K562 (cell line): ENCODE results near the gene PPM1G. TPM values are rescaled to one million over a fixed set of nuclear protein-coding genes. Genes with fewer than 3 reads are reported as not detected.

ENCODE experiments used
- ATAC-seq: fragments of 200-7000 bp; cut with Tn5 transposase; 3 replicates; pipeline ENCODE4 v1.9.1; 2020; ENCODE audit warnings: moderate library complexity
- BruUV-seq: library from RNA; stranded (reverse); fragments of 400-500 nt; replicated peaks from 2 replicates; lab custom pipeline; 2021; lab: Mats Ljungman, UMichigan
- CTCF ChIA-PET: fragments of 300-600 bp; formaldehyde crosslinking; extraction: SDS; loops from one replicate; lab custom pipeline; 2021; ENCODE audit warnings: low intra/inter-chr PET ratio; lab: Yijun Ruan, JAX
- POLR2A ChIA-PET: fragments of 300-600, 350-650 bp; sonication (Branson Sonifier 250); formaldehyde crosslinking; extraction: SDS; loops from one replicate; lab custom pipeline; 2021; ENCODE audit warnings: antibody characterized with exemption, inconsistent platforms; lab: Yijun Ruan, JAX
- DNase-seq, 4 experiments: peaks; one replicate each; pipeline versions ENCODE4 v3.0.0 to v3.0.0-alpha.2; 2011 to 2018; ENCODE audit warnings: low spot score in 3 of 4, mixed read lengths in 3 of 4; ENCODE audit errors: extremely low read depth in 1 of 4
- FAIRE-seq: peaks from 2 replicates; lab custom pipeline; 2011; peaks lifted over from hg19 to GRCh38; lab: Jason Lieb, UNC
- H2AFZ ChIP-seq: 2 replicates; pipeline ENCODE4 v1.6.0; 2011; ENCODE audit warnings: low read depth, low read length, control low read depth, inconsistent platforms
- H3K27ac ChIP-seq: fragments of 200-600 bp; 3 replicates; pipeline ENCODE4 v1.8.0; 2011; ENCODE audit warnings: low read depth, mild to moderate bottlenecking, control low read depth, inconsistent platforms, low read length, moderate library complexity, mixed read lengths; ENCODE audit errors: extremely low read depth
- H3K27me3 ChIP-seq, 2 experiments: fragments of 300-600 bp in 1 of 2; 2 replicates in 1 of 2; 3 replicates in 1 of 2; pipeline versions ENCODE4 v1.6.0 to v1.8.0; 2011; ENCODE audit warnings: inconsistent platforms in 2 of 2, low read length in 2 of 2, mild to moderate bottlenecking in 1 of 2, mixed read lengths in 1 of 2, moderate library complexity in 1 of 2; ENCODE audit not compliant: control insufficient read depth in 2 of 2, insufficient read depth in 2 of 2
- H3K36me3 ChIP-seq: fragments of 300-600 bp; 3 replicates; pipeline ENCODE4 v1.8.0; 2011; ENCODE audit warnings: mild to moderate bottlenecking, low read length, inconsistent platforms; ENCODE audit not compliant: control insufficient read depth, insufficient read depth
- H3K4me1 ChIP-seq, 2 experiments: fragments of 200-600 bp in 1 of 2; replicated peaks in 1 of 2; 2 replicates in 1 of 2; 3 replicates in 1 of 2; pipeline versions ENCODE4 v1.5.1 to v1.8.0; 2011; ENCODE audit warnings: inconsistent platforms in 2 of 2, low read length in 2 of 2, mild to moderate bottlenecking in 1 of 2, mixed read lengths in 1 of 2, moderate library complexity in 1 of 2; ENCODE audit not compliant: control insufficient read depth in 2 of 2, insufficient read depth in 2 of 2
- H3K4me2 ChIP-seq: 2 replicates; pipeline ENCODE4 v1.6.1; 2011; ENCODE audit warnings: low read length, control low read depth, inconsistent platforms, mixed read lengths; ENCODE audit not compliant: insufficient read depth
- H3K4me3 ChIP-seq: fragments of 200-600 bp; sonication (generic), shearing (Covaris generic); 2 replicates; pipeline ENCODE4 v1.5.1; 2016; ENCODE audit warnings: control low read depth, inconsistent platforms
- H3K79me2 ChIP-seq: fragments of 200-600 bp; 3 replicates; pipeline ENCODE4 v1.8.0; 2011; ENCODE audit warnings: low read length, inconsistent platforms; ENCODE audit not compliant: control insufficient read depth, insufficient read depth
- H3K9ac ChIP-seq, 2 experiments: 2 replicates each; pipeline versions ENCODE4 v1.6.0 to v1.6.1; 2011; ENCODE audit warnings: low read depth in 2 of 2, low read length in 2 of 2, control low read depth in 1 of 2, inconsistent platforms in 1 of 2, mild to moderate bottlenecking in 1 of 2, mixed read lengths in 1 of 2; ENCODE audit not compliant: insufficient read depth in 1 of 2
- H3K9me1 ChIP-seq: one replicate; pipeline ENCODE4 v1.6.0; 2011; ENCODE audit warnings: inconsistent platforms, mild to moderate bottlenecking, low read length, moderate library complexity; ENCODE audit not compliant: control insufficient read depth, insufficient read depth
- H3K9me3 ChIP-seq: replicated peaks from 2 replicates; pipeline ENCODE4 v1.5.1; 2011; ENCODE audit warnings: low read depth, low read length, inconsistent platforms; ENCODE audit not compliant: control insufficient read depth, insufficient read depth
- H4K20me1 ChIP-seq: replicated peaks from 2 replicates; pipeline ENCODE4 v1.6.1; 2011; ENCODE audit warnings: low read length, inconsistent platforms, mixed read lengths; ENCODE audit not compliant: control insufficient read depth, insufficient read depth
- C11orf30 ChIP-seq: fragments of 450-650 bp; IDR thresholded peaks from 2 replicates; pipeline ENCODE4 v1.6.1; 2016; ENCODE audit warnings: low read depth, mild to moderate bottlenecking
- DACH1 ChIP-seq: fragments of 450-650 bp; IDR thresholded peaks from 2 replicates; pipeline ENCODE4 v1.6.1; 2018; ENCODE audit not compliant: partially characterized antibody
- MAFG ChIP-seq: fragments of 450-650 bp; conservative IDR thresholded peaks from 2 replicates; pipeline ENCODE4 v1.6.1; 2016; ENCODE audit warnings: missing genetic modification characterization, missing compliant biosample characterization
- RBM17 ChIP-seq: fragments of 200-400 bp; formaldehyde crosslinking; IDR thresholded peaks from 2 replicates; pipeline ENCODE4 v1.6.1; 2017; ENCODE audit warnings: low read depth, mild to moderate bottlenecking, low read length, borderline replicate concordance
- SREBF2 ChIP-seq: sonication (generic); formaldehyde crosslinking; IDR thresholded peaks from 2 replicates; pipeline ENCODE4 v1.4.0; 2020; ENCODE audit warnings: mild to moderate bottlenecking, missing genetic modification reagents
- ZC3H4 ChIP-seq: sonication (generic); formaldehyde crosslinking; IDR thresholded peaks from 2 replicates; pipeline ENCODE4 v1.9.0; 2021; ENCODE audit warnings: missing genetic modification reagents, borderline replicate concordance
- ZNF316 ChIP-seq: fragments of 450-650 bp; IDR thresholded peaks from 2 replicates; pipeline ENCODE4 v1.6.1; 2016
- ZNF583 ChIP-seq: fragments of 250-450 bp; sonication (Bioruptor Pico); IDR thresholded peaks from 2 replicates; pipeline ENCODE4 v1.4.0; 2020
- WGBS: fragments of 100-300 bp; shearing (Covaris generic); methylation state at CpG from one replicate; pipeline ENCODE4 v1.1.6; 2016; ENCODE audit warnings: low coverage, mixed read lengths; ENCODE audit not compliant: insufficient coverage; ENCODE audit errors: missing lambda C conversion rate; 5-methylcytosine and 5-hydroxymethylcytosine counted together
- in situ Hi-C: fragments of 300-500 bp; cut with MboI; formaldehyde crosslinking; loops from 4 replicates; pipeline ENCODE4 v1.15.0; 2018; ENCODE audit warnings: inconsistent platforms, mixed read lengths
- intact Hi-C: fragments of 100-400 bp; cut with micrococcal nuclease; formaldehyde crosslinking; loops from 2 replicates; pipeline ENCODE4 v1.14.2; 2022
- polyA plus RNA-seq, 8 experiments: library from polyadenylated mRNA; depleted of rRNA in 4 of 8; stranded (reverse) in 5 of 8; unstranded in 3 of 8; fragments of >200 nt; fragmentation: Nextera tagmentation in 2 of 8; fragmentation: Illumina TruSeq in 1 of 8; extraction: Ambion mirVana in 2 of 8; extraction: Trizol in 1 of 8; gene quantifications; 2 replicates each; pipeline versions ENCODE4 v1.2.1 to v1.2.3, GENCODE V29; 2011 to 2014; ENCODE audit warnings: inconsistent platforms in 1 of 8, missing spikeins in 1 of 8
- total RNA-seq, 7 experiments: library from RNA; depleted of rRNA in 6 of 7; stranded (reverse); fragments of >200 nt in 6 of 7; fragmentation: Illumina TruSeq in 2 of 7; extraction: Trizol in 2 of 7; gene quantifications; 2 replicates each; pipeline versions ENCODE4 v1.2.1 to v1.2.3, GENCODE V29; 2011 to 2021; ENCODE audit warnings: low replicate concordance in 1 of 7

Gene PPM1G
- total and polyA plus RNA-seq, 9 of the 15 experiments (the other 6 are each of a cell fraction or from before 2014, with no cell fraction given): 61.7 to 230 (median 153) TPM

DNA sequence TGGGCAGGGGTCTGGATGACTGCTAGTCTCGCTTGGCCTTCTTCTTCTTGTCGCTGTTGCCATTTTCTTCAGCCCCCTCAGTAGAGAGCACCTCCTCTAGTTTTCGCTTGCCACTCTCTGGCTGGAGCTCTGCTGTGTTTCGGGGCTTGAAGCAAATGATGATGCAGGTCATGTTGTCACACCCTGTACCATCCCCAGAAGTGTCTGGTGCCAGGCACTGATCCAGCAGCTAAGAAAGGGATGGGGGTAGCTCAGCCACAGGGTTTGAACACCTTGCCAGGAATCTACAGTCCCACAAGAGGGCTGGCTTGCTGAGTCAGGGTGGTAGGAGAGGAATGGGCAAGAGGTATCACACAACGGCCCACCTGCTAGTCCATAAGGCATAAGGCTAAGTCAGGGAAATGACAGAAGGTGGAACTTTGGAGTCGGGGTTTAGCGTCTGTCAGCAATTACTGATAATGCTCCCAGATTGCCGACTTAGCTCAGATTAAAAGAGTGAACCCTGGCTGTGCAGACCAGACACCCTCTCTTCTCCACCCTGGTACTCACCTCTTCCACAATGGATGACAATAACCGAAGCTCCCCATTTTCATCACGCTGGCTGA, 27.7 kb downstream of the PPM1G start:
- peaks cover 7 to 38% of the 10 kb centered on the region in 2 experiments for H3K4me1 ChIP-seq

More for the DNA sequence above, 27.7 kb downstream of the PPM1G start:
- intact Hi-C loops (no loop called here), in situ Hi-C loops (no loop called here)
- no peak overlapping the region for H3K4me2 ChIP-seq
- TSS peak; percentile 81 for BruUV-seq
- H3K4me3 ChIP-seq: no peak overlapping the region
- H3K79me2 ChIP-seq: peaks cover 16% of the 10 kb centered on the region; the same call in 2 of the 3 replicates
- no peak for ATAC-seq
- FAIRE-seq: no peak
- TF ChIP-seq ZNF583: no peak
- TF ChIP-seq SREBF2: no peak
- peak; percentile 21; the same call in 1 of the 2 replicates for TF ChIP-seq C11orf30
- no peak for TF ChIP-seq RBM17
- peak; percentile 56 for TF ChIP-seq ZNF316
- TF ChIP-seq MAFG: 0 out of 2 replicates have a peak, but pooled peaks have one; percentile 8
- 0 out of 2 replicates have a peak, but pooled peaks have one; percentile 59 for TF ChIP-seq ZC3H4
- TF ChIP-seq DACH1: no peak
- H3K9ac ChIP-seq: peak overlapping the region; percentile 83 to 90; a peak in 3 of 4 replicates
- ChIA-PET CTCF (no interaction called here), POLR2A (interaction anchor here (0.7 to 4.3 kb wide), 4 partner anchors 9 to 298 kb away, joined by 3 to 41 read pairs (median 4); partner anchors contain the start of genes EIF2B4 and SNX17)
- no peaks in the 10 kb centered on the region for H3K9me3 ChIP-seq
- H4K20me1 ChIP-seq: no peaks in the 10 kb centered on the region
- 75% methylated on average over 9 of the region's 10 CpGs for WGBS
- H3K27me3 ChIP-seq: no peaks in the 10 kb centered on the region
- H2AFZ ChIP-seq: no peak overlapping the region
- peak overlapping the region; percentile 92 for H3K27ac ChIP-seq
- DNase-seq: no peak
- H3K9me1 ChIP-seq: no peaks in the 10 kb centered on the region
- peaks cover 80% of the 10 kb centered on the region for H3K36me3 ChIP-seq
